Bronchus fibroblast of lung (primary cell): Measurements from ENCODE around the gene OR5M8. TPM values are rescaled to one million over a fixed set of nuclear protein-coding genes. Genes with fewer than 3 reads are reported as not detected.

Experiments used
- total RNA-seq: library from RNA; depleted of rRNA; stranded (reverse); fragments of >200 nt; gene quantifications from 2 replicates; pipeline ENCODE4 v1.2.3, GENCODE V29; 2015

Gene OR5M8
- total RNA-seq, result not detected in 2 replicates

GRCh38 chr11:56491270-56491669, at the start of gene OR5M8:
OR5M8 (minus strand) TSS chr11:56491370; CDS start chr11:56491370, 0 bp downstream.

GRCh38 chr11:56473252-56473651, 17.9 kb downstream of the OR5M8 start, which contains the start of gene OR5M3:
OR5M3 (minus strand) TSS chr11:56473352; CDS start chr11:56470497, 2,855 bp downstream.

Other genes starting within 250 kb of the OR5M8 start
- gene OR5T3, start 239.1 kb downstream of the OR5M8 start, total RNA-seq, result not detected in 2 replicates
- not detected in 2 replicates for gene OR5T1, start 217.2 kb downstream of the OR5M8 start, total RNA-seq
- not detected in 2 replicates for gene OR8H1, start 199.1 kb downstream of the OR5M8 start, total RNA-seq
- gene OR8K3, start 176.2 kb downstream of the OR5M8 start, total RNA-seq, result not detected in 2 replicates
- not detected in 2 replicates for gene OR8K1, start 145.3 kb downstream of the OR5M8 start, total RNA-seq
- gene OR8J1, start 137.1 kb downstream of the OR5M8 start, total RNA-seq, result not detected in 2 replicates
- gene OR8U1, start 115.7 kb downstream of the OR5M8 start, total RNA-seq, result not detected in 2 replicates
- gene OR5AL1, start 78.7 kb downstream of the OR5M8 start, total RNA-seq, result not detected in 2 replicates
- gene OR5M3, start 18.0 kb downstream of the OR5M8 start, total RNA-seq, result not detected in 2 replicates
- gene OR5M11, start 51.9 kb upstream of the OR5M8 start, total RNA-seq, result not detected in 2 replicates
- gene OR5M10, start 86.4 kb upstream of the OR5M8 start, total RNA-seq, result not detected in 2 replicates
- gene OR5M1, start 123.5 kb upstream of the OR5M8 start, total RNA-seq, result not detected in 2 replicates
- gene OR5AP2, start 151.1 kb upstream of the OR5M8 start, total RNA-seq, result not detected in 2 replicates
- not detected in 2 replicates for gene OR5AR1, start 172.3 kb upstream of the OR5M8 start, total RNA-seq
- gene OR9G1, start 207.7 kb upstream of the OR5M8 start, total RNA-seq, result not detected in 2 replicates